Midbrain (tissue), 1 donor: ENCODE results near the gene GTF2A1L.
"Not testable (repeated sequence)": the region's sequence is repeated elsewhere in the genome, so short reads cannot be mapped to it uniquely, and the experiment has no call there.

Experiments
- DNase-seq: peaks from one replicate; lab custom pipeline; 2025; lab: John Stamatoyannopoulos, UW

The GTF2A1L gene

GRCh38 chr2:48617618-48618017 lies at the start of gene GTF2A1L:
Gene GTF2A1L (plus strand): TSS chr2:48617856. CDS start chr2:48617875, 19 bp downstream.
- DNase-seq, result no peak

GRCh38 chr2:48568547-48568946 lies 49.1 kb upstream of the GTF2A1L start:
- DNase-seq, result no peak

GRCh38 chr2:48569433-48569832 lies 48.2 kb upstream of the GTF2A1L start:
- no peak for DNase-seq

GRCh38 chr2:48572816-48573215 lies 44.8 kb upstream of the GTF2A1L start:
- DNase-seq, result no peak

- DNase-seq, result no peak
These were observed 43.0 kb upstream of the GTF2A1L start for GRCh38 chr2:48574353-48575287.

DNA sequence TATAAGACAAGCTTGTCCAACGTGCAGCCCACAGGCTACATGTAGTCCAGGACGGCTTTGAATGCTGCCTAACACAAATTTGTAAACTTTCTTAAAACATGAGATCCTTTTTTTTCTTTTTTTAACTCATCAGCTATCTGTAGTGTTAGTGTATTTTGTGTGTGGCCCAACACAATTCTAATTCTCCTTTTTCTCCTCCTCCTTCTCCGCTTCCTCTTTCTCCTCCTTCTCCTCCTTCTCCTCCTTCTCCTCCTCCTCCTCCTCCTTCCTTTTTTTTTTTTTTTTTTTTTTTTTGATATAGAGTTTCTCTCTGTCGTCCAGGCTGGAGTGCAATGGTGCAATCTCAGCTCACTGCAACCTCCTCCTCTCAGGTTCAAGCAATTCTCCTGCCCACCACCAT lies 39.3 kb upstream of the GTF2A1L start:
- no peak for DNase-seq

- DNase-seq, result no peak
These were observed 33.7 kb upstream of the GTF2A1L start for GRCh38 chr2:48583961-48584360.

DNA sequence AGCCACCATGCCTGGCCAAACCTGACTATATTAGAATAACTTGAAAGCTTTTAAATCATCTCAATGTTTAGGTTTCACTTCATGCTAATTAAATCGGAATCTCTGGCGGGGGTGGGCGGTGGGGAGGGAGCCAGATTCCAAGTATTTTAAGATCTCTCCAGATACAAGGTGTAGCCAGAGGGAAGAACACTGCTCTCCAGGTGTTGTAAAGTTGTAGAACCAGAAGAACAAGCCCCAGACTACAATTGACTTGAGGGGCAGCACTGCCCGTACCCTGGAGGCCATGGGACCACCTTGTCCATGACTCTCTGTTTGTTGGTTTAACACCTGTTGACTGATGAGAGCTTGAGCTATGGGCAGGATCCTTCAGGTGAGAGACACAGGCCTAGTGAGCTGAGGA lies 33.1 kb upstream of the GTF2A1L start:
- no peak for DNase-seq

DNA sequence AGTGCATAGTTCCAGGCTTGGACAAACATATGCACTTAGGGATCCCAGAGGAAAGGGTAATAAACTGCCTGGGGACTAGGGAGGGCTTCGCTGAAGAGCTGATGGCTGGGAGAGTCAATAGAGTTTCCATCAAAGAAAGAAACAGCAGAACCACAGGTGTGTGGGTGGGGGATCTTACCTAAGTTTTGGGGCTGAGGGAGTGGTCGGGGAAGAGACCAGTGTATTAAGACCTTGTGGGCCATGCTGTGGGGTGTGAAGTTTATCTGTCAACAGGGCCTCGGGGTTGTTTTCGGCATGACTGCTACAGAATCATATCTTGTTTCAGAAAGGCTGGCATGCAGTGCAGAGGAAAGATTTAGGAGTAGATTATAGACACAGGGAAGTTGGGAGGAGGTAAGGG lies 31.2 kb upstream of the GTF2A1L start:
- DNase-seq, result no peak

DNA sequence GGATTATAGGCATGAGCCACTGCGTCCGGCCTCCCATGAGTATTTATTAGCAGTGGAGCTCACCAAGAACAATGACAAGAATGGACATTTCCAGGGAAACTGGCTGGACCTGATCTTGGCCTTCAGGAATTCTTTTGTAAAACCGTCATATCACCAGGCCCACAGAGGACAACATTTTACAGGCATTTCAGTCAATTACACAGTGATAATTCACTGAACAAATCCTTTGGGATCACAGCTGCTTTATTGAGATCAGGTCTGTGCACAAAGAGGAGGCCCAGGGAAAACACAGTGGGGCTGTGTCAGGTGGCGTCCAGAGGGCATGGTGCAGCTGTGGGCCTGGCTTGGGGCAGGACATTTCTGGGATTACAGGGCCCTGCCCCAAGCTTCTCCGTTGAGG lies 30.1 kb upstream of the GTF2A1L start:
- DNase-seq, result no peak

DNA sequence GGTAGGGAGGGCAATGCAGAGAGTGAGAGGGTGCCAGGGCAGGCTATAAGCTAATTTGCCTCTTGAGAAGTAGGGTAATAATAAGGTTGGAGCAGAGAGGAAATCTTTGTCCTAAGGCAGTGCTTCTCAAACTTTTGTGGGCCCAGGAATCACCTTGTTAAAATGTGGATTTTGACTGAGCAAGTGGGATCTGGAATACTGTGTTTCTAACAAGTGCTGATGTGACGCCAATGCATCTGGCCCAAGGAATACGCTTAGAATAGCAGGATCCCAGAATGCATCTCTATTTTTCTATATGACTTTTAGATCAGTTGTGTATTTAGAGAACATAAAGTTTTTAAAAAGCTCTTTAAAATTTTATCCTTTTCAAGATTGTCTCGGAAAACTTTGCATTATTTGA lies 29.7 kb upstream of the GTF2A1L start:
- DNase-seq, result no peak

DNA sequence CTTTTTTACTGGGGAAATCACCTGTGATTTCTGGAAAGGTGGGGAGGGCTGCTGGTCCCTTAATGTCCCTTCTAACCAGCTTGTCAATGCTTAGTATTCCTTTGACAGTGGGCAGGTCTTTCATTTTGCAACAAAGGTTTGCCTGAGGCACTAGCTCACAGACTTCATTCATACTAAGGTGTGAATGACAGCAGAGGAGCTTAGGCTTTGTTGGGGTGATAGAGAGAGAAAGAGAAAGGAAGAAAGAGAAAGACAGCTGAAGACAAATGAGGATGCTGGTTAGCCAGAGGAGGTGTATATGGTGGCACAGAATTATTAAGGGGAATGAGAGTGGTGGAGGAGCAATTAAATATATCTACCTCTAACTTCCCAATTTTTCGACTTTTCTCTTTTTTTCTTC lies 28.9 kb upstream of the GTF2A1L start:
- DNase-seq, result no peak

DNA sequence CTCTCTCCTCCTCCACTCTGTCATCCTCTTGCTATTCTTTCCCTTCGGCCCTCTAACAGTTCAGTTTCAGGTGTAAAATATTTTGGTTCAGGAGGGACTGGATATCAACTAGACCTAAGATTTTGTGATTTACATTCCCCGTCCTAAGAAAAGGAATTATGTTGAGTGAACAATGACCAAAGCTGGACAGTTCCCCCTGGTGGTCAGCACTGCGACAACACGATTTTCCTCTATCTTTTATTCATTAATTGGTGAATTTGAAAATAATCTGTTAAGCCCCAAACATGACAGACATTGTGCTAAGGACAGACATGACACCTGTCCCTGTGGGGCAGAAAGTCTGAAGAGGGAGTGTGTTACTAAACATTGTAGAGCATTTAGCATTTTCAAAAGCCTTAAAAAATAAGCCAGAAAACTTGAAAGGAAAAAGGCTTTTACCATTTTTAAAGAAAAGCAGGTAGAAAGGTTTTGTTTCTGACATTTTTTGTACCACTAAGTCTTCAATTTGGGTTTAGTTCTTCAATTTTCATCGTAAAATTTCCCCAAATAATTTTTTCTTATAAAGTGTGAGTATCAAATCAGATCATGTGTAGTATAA lies 28.4 kb upstream of the GTF2A1L start:
- peak; percentile 68 for DNase-seq

DNA sequence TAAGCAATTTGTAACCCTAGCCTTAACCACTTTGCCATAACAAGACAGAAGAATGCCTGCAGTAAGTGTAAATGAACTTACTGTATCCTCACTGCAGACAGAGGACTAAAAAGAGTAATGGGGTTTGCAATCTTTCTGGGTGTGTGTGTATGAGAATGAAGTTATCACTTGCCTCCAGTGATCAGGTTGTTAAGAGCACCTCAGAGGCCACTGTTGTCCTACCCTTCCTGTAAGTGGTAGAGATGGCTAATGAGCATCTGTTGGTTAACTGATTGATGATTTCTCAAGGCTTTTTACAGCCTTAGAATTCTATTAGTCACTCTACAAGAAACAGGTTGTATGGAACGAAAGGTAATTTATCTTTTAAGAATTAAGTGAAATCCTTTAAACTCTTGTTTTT lies 27.6 kb upstream of the GTF2A1L start:
- no peak for DNase-seq

DNA sequence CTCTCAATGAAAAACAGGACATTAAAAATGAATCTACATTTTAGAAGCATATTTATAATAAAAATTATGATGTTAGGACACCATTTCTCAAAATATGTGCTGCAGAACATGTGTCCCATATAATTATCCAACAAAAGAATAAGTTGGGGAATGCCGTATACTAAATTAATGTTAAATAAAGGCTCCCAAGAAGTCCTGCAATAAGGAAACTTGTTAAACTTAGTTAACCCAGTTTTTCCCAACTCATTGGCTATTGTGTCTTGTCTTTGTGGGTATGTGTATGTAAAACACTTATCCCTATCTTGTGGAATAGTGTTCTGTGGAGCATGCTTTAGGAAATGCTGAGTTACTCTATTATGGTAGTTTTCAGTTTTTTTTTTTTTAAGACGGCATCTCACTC lies 25.6 kb upstream of the GTF2A1L start:
- no peak for DNase-seq

DNA sequence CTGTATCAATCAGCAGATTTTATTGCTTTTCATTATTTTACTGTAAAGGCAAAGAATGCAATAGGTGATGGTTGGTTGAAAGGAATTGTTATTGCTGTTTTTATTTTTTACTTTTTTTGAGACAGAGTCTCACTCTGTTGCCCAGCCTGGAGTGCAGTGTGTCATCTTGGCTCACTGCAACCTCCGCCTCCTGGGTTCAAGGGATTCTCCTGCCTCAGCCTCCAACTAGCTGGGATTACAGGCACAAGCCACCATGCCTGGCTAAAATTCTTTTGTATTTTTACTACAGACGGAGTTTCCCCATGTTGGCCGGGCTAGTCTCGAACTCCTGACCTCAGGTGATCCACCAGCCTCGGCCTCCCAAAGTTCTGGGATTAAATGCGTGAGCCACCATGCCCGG lies 20.9 kb upstream of the GTF2A1L start:
- DNase-seq, result not testable (repeated sequence)

GRCh38 chr2:48597492-48597891 lies 20.2 kb upstream of the GTF2A1L start:
- DNase-seq, result no peak

GRCh38 chr2:48600204-48600813 lies 17.3 kb upstream of the GTF2A1L start:
- DNase-seq, result peak; percentile 74

GRCh38 chr2:48600917-48601316 lies 16.7 kb upstream of the GTF2A1L start:
- DNase-seq, result no peak

DNA sequence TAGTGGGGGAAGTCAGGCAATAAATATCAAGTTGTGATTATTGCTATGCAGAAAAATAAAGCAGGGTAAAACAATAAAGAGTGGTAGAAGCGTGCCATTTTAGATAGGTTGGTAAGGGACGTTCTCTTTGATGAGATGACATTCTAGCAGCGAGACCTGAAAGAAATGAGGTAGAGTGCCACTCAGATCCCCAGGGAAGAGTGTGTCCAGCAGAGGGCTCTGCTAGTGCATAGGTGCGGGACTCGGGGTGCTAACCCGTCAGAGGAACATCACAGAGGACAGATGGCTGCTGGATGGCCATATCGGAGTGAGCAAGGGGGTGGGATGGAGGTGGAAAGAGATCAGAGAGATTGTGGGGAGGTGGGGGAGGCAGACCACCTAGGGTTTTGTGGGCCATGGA lies 16.3 kb upstream of the GTF2A1L start:
- peak; percentile 65 for DNase-seq

GRCh38 chr2:48605482-48606175 lies 12.0 kb upstream of the GTF2A1L start:
- DNase-seq, result no peak

GRCh38 chr2:48607307-48608014 lies 10.2 kb upstream of the GTF2A1L start:
- DNase-seq, result no peak
